Uterus (tissue), 2 donors: ENCODE results near the gene SYT2.

Source experiments
- CTCF ChIP-seq, 4 experiments: fragments of 200-600 bp in 2 of 4; fragments of 450-650 bp in 2 of 4; sonication (generic) in 2 of 4; IDR thresholded peaks; one replicate each; pipeline ENCODE4 v1.5.1; 2016 to 2019; ENCODE audit warnings: antibody characterized with exemption in 4 of 4, mild to moderate bottlenecking in 2 of 4, moderate library complexity in 1 of 4
- POLR2A ChIP-seq, 2 donors: fragments of 450-650 bp; IDR thresholded peaks; one replicate each; pipeline ENCODE4 v1.6.1; 2016; ENCODE audit warnings: antibody characterized with exemption in 2 of 2, mild to moderate bottlenecking in 1 of 2, moderate library complexity in 1 of 2

- TF ChIP-seq CTCF (IDR thresholded peaks at IDR 0.05), result no peak
- no peak for TF ChIP-seq POLR2A (IDR thresholded peaks at IDR 0.05)
Measured at GRCh38 chr1:202591515-202591914, 118.7 kb downstream of the SYT2 start.
